Measurements from ENCODE around the gene RIT1. TPM values are rescaled to one million over a fixed set of nuclear protein-coding genes. Genes with fewer than 3 reads are reported as not detected.

The RIT1 gene
- total RNA-seq, 1 experiment from 2014 or later, result 26.4 TPM

DNA sequence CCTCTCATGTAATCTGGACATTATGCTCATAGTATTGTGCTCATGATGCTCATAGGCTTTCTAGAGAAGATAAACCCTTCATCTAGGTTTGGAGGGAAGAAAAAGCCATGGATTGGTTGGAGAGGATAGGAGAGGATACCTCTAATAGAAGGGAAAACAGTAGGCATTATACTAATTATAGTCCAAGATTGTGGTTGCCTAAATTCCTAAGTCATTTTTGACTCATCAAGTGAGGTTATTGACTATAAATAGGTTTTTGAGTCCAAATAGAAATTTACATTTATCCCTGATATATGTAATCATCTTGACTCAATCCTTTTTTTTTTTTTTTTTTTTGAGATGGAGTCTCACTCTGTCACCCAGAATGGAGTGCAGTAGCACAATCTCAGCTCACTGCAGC lies 46.8 kb downstream of the RIT1 start:
- H3K36me3 Mint-ChIP-seq (ENCODE audit: insufficient read depth in 1 of 3, low read depth in 3 of 3), result no peaks in the 10 kb centered on the region

More for the DNA sequence above, 46.8 kb downstream of the RIT1 start:
- H3K4ac ChIP-seq (ENCODE audit: low read depth, low read length), result no peak overlapping the region
- no peak for TF ChIP-seq CTCF (conservative IDR thresholded peaks at IDR 0.05)
- H2BK5ac ChIP-seq (ENCODE audit: insufficient read length, low read length), result no peak overlapping the region
- no peaks in the 10 kb centered on the region for H3K79me1 ChIP-seq (ENCODE audit: insufficient read depth, low read depth, low read length, poor library complexity, severe bottlenecking)
- no peaks in the 10 kb centered on the region for H4K20me1 ChIP-seq (ENCODE audit: control insufficient read depth, insufficient read depth, insufficient read length)
- Mint-ChIP-seq H3K27ac (no peak overlapping the region), H3K27me3 (ENCODE audit: low read depth) (peaks cover 20% of the 10 kb centered on the region), H3K4me3 (no peak overlapping the region), H3K4me1 (0 out of 4 replicates have a peak, but pooled peaks cover 0 to 3% of the 10 kb centered on the region in 2 experiments), H3K9me3 (no peaks in the 10 kb centered on the region)
- no peak overlapping the region for H4K8ac ChIP-seq (replicated peaks; ENCODE audit: insufficient read length, low read depth, low read length)
- H3K27me3 ChIP-seq (ENCODE audit: insufficient read depth, low read length), result no peaks in the 10 kb centered on the region
- no peak overlapping the region for H3K56ac ChIP-seq (ENCODE audit: insufficient read length, low read depth, low read length)
- no peak for DNase-seq
- H4K91ac ChIP-seq (ENCODE audit: insufficient read length, low read depth, low read length), result no peak overlapping the region
- H3K9ac ChIP-seq (ENCODE audit: extremely low read depth, insufficient read length, low read length), result no peak overlapping the region
- H3K4me1 ChIP-seq (ENCODE audit: insufficient read depth, low read length), result no peaks in the 10 kb centered on the region
- no peak overlapping the region for H2BK120ac ChIP-seq (ENCODE audit: low read depth, low read length, poor library complexity, severe bottlenecking)
- no peaks in the 10 kb centered on the region for H3K9me3 ChIP-seq (ENCODE audit: control insufficient read depth, low read depth, low read length)
- H2BK12ac ChIP-seq (ENCODE audit: insufficient read length, low read depth, low read length), result no peak overlapping the region
- no peak overlapping the region for H4K5ac ChIP-seq (ENCODE audit: insufficient read length, low read depth, low read length)
- H3K79me2 ChIP-seq (ENCODE audit: insufficient read depth, low read length), result no peaks in the 10 kb centered on the region
- H3T11ph ChIP-seq (ENCODE audit: low read length), result no peak overlapping the region
- no peak overlapping the region for H3K4me2 ChIP-seq (ENCODE audit: insufficient read depth, insufficient read length, low read length)
- H3K23ac ChIP-seq (ENCODE audit: insufficient read length, low read depth, low read length), result no peak overlapping the region
- H3K23me2 ChIP-seq (ENCODE audit: insufficient read length, low read depth, low read length, poor library complexity, severe bottlenecking), result no peaks in the 10 kb centered on the region
- no peak overlapping the region for H2AK5ac ChIP-seq (ENCODE audit: insufficient read length, low read length)
- no peak overlapping the region for H3K27ac ChIP-seq (ENCODE audit: insufficient read length, low read depth, low read length)
- H2BK20ac ChIP-seq (ENCODE audit: low read depth, low read length, poor library complexity, severe bottlenecking), result no peak overlapping the region
- no peak overlapping the region for H3K18ac ChIP-seq (ENCODE audit: insufficient read length, low read depth, low read length)
- no peak overlapping the region for H2AFZ ChIP-seq (ENCODE audit: low read length)
- H2BK15ac ChIP-seq (ENCODE audit: low read depth, low read length), result no peak overlapping the region
- H3K14ac ChIP-seq (ENCODE audit: insufficient read depth, low read length), result no peak overlapping the region
